ENCODE measurements around the gene MIA2.

DNA sequence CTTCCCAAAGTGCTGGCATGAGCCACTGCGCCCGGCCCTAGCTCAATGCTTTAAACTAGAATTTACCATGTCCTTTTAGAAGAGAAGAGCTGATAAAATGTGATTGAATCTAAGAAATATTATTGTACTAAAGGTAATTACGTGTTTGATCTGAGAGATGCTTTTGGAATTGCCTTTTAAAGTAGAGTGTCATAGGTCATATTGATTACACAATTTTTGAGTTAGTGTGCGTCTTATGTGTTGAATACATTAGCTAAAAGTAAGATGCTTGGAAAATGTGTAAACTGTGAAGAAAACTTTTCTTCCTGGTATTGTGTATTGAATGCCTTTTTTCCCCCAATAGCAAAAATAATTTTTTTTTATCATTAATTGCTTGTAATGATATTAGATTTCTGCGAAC lies 41.7 kb downstream of the MIA2 start:
- TF ChIP-seq, protein P1, sequence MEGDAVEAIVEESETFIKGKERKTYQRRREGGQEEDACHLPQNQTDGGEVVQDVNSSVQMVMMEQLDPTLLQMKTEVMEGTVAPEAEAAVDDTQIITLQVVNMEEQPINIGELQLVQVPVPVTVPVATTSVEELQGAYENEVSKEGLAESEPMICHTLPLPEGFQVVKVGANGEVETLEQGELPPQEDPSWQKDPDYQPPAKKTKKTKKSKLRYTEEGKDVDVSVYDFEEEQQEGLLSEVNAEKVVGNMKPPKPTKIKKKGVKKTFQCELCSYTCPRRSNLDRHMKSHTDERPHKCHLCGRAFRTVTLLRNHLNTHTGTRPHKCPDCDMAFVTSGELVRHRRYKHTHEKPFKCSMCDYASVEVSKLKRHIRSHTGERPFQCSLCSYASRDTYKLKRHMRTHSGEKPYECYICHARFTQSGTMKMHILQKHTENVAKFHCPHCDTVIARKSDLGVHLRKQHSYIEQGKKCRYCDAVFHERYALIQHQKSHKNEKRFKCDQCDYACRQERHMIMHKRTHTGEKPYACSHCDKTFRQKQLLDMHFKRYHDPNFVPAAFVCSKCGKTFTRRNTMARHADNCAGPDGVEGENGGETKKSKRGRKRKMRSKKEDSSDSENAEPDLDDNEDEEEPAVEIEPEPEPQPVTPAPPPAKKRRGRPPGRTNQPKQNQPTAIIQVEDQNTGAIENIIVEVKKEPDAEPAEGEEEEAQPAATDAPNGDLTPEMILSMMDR (conservative IDR thresholded peaks at IDR 0.05 in 1 of 2, IDR thresholded peaks at IDR 0.05 in 1 of 2; ENCODE audit: extremely low read depth in 1 of 2, insufficient read depth in 1 of 2, low read depth in 1 of 2, low read length in 2 of 2): no peak
- no peak for TF ChIP-seq EZH2 (IDR thresholded peaks at IDR 0.05; ENCODE audit: borderline replicate concordance, low read length)
